ENCODE results near the gene ALAS2. TPM values are rescaled to one million over a fixed set of nuclear protein-coding genes. Genes with fewer than 3 reads are reported as not detected.

Gene ALAS2
- total RNA-seq, 1 donor from 2014 or later, result 6.9 TPM

- peaks cover 0 to 6% of the 10 kb centered on the region in 2 donors for H3K4me1 ChIP-seq
- no peak for DNase-seq (ENCODE audit: low spot score in 2 of 2)
- H3K27ac ChIP-seq, result no peak overlapping the region
- no peaks in the 10 kb centered on the region for H3K9me3 ChIP-seq
- peaks cover 0 to 18% of the 10 kb centered on the region in 2 donors for H3K36me3 ChIP-seq
- no peak for TF ChIP-seq CTCF (IDR thresholded peaks at IDR 0.05)
- H3K4me3 ChIP-seq, result no peak overlapping the region
- H3K27me3 ChIP-seq, result no peaks in the 10 kb centered on the region
- intact Hi-C loops (cut with DNase I), result loop anchor here (10.0 kb wide), 3 partner anchors 469 to 1319 kb away; partner anchors contain the start of genes FAM120C, GNL3L and HUWE1
These were observed 26.5 kb downstream of the ALAS2 start for GRCh38 chrX:55004231-55004630.

DNA sequence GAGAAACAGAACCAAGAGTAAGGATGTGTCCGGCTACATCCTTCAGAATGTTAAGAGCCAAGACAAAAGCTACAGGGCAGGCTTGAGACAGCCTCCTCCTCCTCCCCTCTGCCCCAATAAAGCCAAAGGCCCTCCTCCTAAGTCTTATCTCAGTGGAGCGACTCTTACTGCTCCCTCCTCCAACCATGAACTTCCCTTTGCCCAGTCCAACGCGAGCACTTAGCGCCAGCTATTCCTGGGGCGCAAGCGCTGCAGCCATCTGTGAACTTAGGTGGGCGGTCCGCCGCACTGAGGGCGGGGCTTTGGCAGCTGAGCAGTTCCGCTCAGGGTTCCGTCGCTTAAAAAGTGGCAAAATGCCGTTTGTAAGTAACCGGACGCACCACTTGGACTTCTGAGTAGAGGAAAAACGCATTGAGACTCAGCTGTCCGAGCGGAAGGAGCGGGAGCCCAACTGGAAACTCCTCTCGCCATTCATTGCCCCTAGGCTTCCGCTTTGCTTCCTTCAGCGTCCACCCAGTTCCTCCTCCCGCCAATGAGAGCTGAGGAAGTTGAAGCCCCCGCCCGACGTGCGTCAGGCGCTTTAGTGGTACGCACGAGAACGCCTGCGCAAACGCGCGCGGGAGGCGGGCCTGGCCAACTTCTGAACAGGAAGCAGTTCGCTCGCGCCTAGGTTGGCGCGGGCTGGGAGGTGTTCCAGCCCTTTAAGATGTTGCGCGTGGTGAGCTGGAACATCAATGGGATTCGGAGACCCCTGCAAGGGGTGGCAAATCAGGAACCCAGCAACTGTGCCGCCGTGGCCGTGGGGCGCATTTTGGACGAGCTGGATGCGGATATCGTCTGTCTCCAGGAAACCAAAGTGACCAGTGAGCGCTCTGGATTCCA is 30.8 kb downstream of the ALAS2 start, which contains the start of gene APEX2:
APEX2 (plus strand) TSS at position 647 of the 882 bp plus-strand sequence; CDS start at position 707, 60 bp downstream.
- intact Hi-C loops (cut with DNase I), result loop anchor here (2.0 to 10.0 kb wide), 9 partner anchors 57 to 1315 kb away; partner anchors contain the start of genes FAM120C, GNL3L, HUWE1 and MAGED2
- Histone ChIP-seq H3K9me3 (no peaks in the 10 kb centered on the region), H3K27ac (peak within 1 kb of the TSS; percentile 86 to 87), H3K4me3 (peak within 1 kb of the TSS; percentile 64 to 68), H3K27me3 (no peaks in the 10 kb centered on the region), H3K4me1 (peaks cover 0 to 3% of the 10 kb centered on the region in 2 donors), H3K36me3 (peaks cover 0 to 5% of the 10 kb centered on the region in 2 donors)
- DNase-seq (ENCODE audit: low spot score in 2 of 2), result peak; percentile 82 to 95
- no peak for TF ChIP-seq CTCF (IDR thresholded peaks at IDR 0.05)

DNA sequence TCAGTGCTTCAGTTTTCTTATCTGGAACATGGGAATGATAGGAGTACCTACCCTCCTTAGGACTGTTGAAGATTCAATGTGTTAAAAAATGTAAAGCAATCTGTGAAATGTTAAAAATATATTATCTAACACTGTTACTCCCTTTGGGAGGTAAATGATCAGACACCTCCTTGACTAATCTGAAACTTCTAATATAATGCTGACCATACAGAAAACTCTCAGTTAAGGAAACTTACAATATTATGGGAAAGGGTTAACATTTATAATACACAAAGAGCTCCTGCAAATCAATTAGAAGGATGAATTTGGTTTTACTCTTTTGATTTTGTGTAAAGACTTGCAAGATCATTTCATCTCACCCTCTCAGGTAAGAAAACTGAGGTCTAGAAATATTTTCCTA is 35.2 kb downstream of the ALAS2 start:
- H3K36me3 ChIP-seq, result no peaks in the 10 kb centered on the region
- intact Hi-C loops (cut with DNase I), result loop anchor here (5.0 kb wide), 2 partner anchors 73 to 953 kb away; partner anchors contain the start of genes PHF8 and TRO
- H3K4me3 ChIP-seq, result no peak overlapping the region
- H3K4me1 ChIP-seq, result no peaks in the 10 kb centered on the region
- no peak for DNase-seq (ENCODE audit: low spot score in 2 of 2)
- no peak overlapping the region for H3K27ac ChIP-seq
- H3K9me3 ChIP-seq, result no peaks in the 10 kb centered on the region
- TF ChIP-seq CTCF (IDR thresholded peaks at IDR 0.05), result no peak
- no peaks in the 10 kb centered on the region for H3K27me3 ChIP-seq

GRCh38 chrX:54994668-54995351 is 36.0 kb downstream of the ALAS2 start:
- no peaks in the 10 kb centered on the region for H3K9me3 ChIP-seq
- no peak for DNase-seq (ENCODE audit: low spot score in 2 of 2)
- no peak for TF ChIP-seq CTCF (IDR thresholded peaks at IDR 0.05)
- no peaks in the 10 kb centered on the region for H3K4me1 ChIP-seq
- no peak overlapping the region for H3K4me3 ChIP-seq
- H3K27ac ChIP-seq, result no peak overlapping the region
- H3K27me3 ChIP-seq, result no peaks in the 10 kb centered on the region
- intact Hi-C loops (cut with DNase I), result loop anchor here (5.0 kb wide), 2 partner anchors 73 to 953 kb away; partner anchors contain the start of genes PHF8 and TRO
- H3K36me3 ChIP-seq, result no peaks in the 10 kb centered on the region

DNA sequence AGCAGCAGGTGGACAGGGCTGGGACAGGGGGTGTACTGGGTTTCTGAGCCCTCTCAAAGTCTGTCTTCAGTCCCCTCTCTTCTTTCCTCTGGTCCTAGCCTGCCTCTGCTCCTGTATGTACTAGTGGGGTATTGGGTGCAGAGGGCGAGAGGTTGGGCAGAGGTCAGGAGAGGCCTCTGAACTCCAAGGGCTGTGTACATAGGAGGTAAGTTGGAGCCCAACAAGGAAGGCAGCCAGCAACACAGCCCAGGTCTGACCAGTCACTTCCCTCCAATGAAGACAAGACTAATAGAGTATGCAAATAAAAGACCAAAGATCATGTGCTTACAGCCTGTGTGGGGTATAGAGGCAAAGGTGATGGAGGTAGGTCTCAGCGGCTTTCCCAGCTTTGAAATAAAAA is 36.7 kb downstream of the ALAS2 start, which contains the start of gene PFKFB1:
PFKFB1 (minus strand) TSS at position 90 of the 400 bp plus-strand sequence. CDS start 181 bp downstream, outside the sequence.
- H3K27me3 ChIP-seq, result no peaks in the 10 kb centered on the region
- no peak within 1 kb of the TSS for H3K4me3 ChIP-seq
- no peak for TF ChIP-seq CTCF (IDR thresholded peaks at IDR 0.05)
- no peak within 1 kb of the TSS for H3K27ac ChIP-seq
- no peak for DNase-seq (ENCODE audit: low spot score in 2 of 2)
- H3K9me3 ChIP-seq, result no peaks in the 10 kb centered on the region
- H3K36me3 ChIP-seq, result no peaks in the 10 kb centered on the region
- no peaks in the 10 kb centered on the region for H3K4me1 ChIP-seq
- intact Hi-C loops (cut with DNase I), result no loop called here
